ENCODE results near the gene TWIST2. TPM values are rescaled to one million over a fixed set of nuclear protein-coding genes. Genes with fewer than 3 reads are reported as not detected.

Gene TWIST2
- total and polyA plus RNA-seq, 2 donors from 2014 or later: 0.56 to 1.4 TPM

GRCh38 chr2:238930216-238930615, 82.3 kb downstream of the TWIST2 start:
- H3K36me3 ChIP-seq (ENCODE audit: control insufficient read depth in 2 of 3, insufficient read depth in 3 of 3, low read length in 3 of 3): no peaks in the 10 kb centered on the region
- H3K27me3 ChIP-seq (ENCODE audit: control insufficient read depth, insufficient read depth, low read length): no peaks in the 10 kb centered on the region
- no peak overlapping the region for H3K4me3 ChIP-seq (ENCODE audit: low read length in 3 of 3)
- peaks cover 0 to 9% (median 0%) of the 10 kb centered on the region in 3 donors for H3K9me3 ChIP-seq (ENCODE audit: control insufficient read depth in 2 of 3, insufficient read depth in 1 of 3, low read length in 3 of 3)
- DNase-seq: no peak
- H3K4me1 ChIP-seq (ENCODE audit: control insufficient read depth in 2 of 3, insufficient read depth in 2 of 3, low read depth in 1 of 3, low read length in 3 of 3): peaks cover 0 to 3% (median 0%) of the 10 kb centered on the region in 3 donors
- intact Hi-C loops (cut with DNase I): no loop called here
- no peak for FAIRE-seq
- no peak for TF ChIP-seq CTCF (IDR thresholded peaks at IDR 0.05; ENCODE audit: borderline replicate concordance, extremely low read depth, insufficient read depth)
- no peak overlapping the region for H3K27ac ChIP-seq (ENCODE audit: low read depth in 2 of 2, low read length in 2 of 2)
- H3K9ac ChIP-seq (ENCODE audit: low read length in 3 of 3): no peak overlapping the region

GRCh38 chr2:238936162-238937052, 88.5 kb downstream of the TWIST2 start:
- FAIRE-seq: no peak
- TF ChIP-seq CTCF (IDR thresholded peaks at IDR 0.05; ENCODE audit: borderline replicate concordance, extremely low read depth, insufficient read depth): no peak
- peaks cover 0 to 9% (median 0%) of the 10 kb centered on the region in 3 donors for H3K9me3 ChIP-seq (ENCODE audit: control insufficient read depth in 2 of 3, insufficient read depth in 1 of 3, low read length in 3 of 3)
- no peak overlapping the region for H3K27ac ChIP-seq (ENCODE audit: low read depth in 2 of 2, low read length in 2 of 2)
- no peak for DNase-seq
- H3K4me3 ChIP-seq (ENCODE audit: low read length in 3 of 3): no peak overlapping the region
- intact Hi-C loops (cut with DNase I): no loop called here
- no peaks in the 10 kb centered on the region for H3K27me3 ChIP-seq (ENCODE audit: control insufficient read depth, insufficient read depth, low read length)
- no peaks in the 10 kb centered on the region for H3K36me3 ChIP-seq (ENCODE audit: control insufficient read depth in 2 of 3, insufficient read depth in 3 of 3, low read length in 3 of 3)
- H3K4me1 ChIP-seq (ENCODE audit: control insufficient read depth in 2 of 3, insufficient read depth in 2 of 3, low read depth in 1 of 3, low read length in 3 of 3): peaks cover 0 to 2% (median 0%) of the 10 kb centered on the region in 3 donors
- no peak overlapping the region for H3K9ac ChIP-seq (ENCODE audit: low read length in 3 of 3)

GRCh38 chr2:238938003-238938400, 90.1 kb downstream of the TWIST2 start:
- Histone ChIP-seq H3K27me3 (ENCODE audit: control insufficient read depth, insufficient read depth, low read length) (no peaks in the 10 kb centered on the region), H3K27ac (ENCODE audit: low read depth in 2 of 2, low read length in 2 of 2) (peak overlapping the region in 1 of 2 donors; percentile 37), H3K4me1 (ENCODE audit: control insufficient read depth in 2 of 3, insufficient read depth in 2 of 3, low read depth in 1 of 3, low read length in 3 of 3) (peaks cover 0 to 2% (median 0%) of the 10 kb centered on the region in 3 donors), H3K9me3 (ENCODE audit: control insufficient read depth in 2 of 3, insufficient read depth in 1 of 3, low read length in 3 of 3) (peaks cover 0 to 5% (median 0%) of the 10 kb centered on the region in 3 donors), H3K9ac (ENCODE audit: low read length in 3 of 3) (no peak overlapping the region), H3K4me3 (ENCODE audit: low read length in 3 of 3) (no peak overlapping the region), H3K36me3 (ENCODE audit: control insufficient read depth in 2 of 3, insufficient read depth in 3 of 3, low read length in 3 of 3) (no peaks in the 10 kb centered on the region)
- FAIRE-seq (no peak), DNase-seq (no peak)
- TF ChIP-seq CTCF (IDR thresholded peaks at IDR 0.05; ENCODE audit: borderline replicate concordance, extremely low read depth, insufficient read depth): no peak
- intact Hi-C loops (cut with DNase I): no loop called here
